SK-N-MC (cell line): ENCODE data around the gene CBL.

Source experiments
- EZH2 ChIP-seq: fragments of 200-600 bp; sonication (generic); IDR thresholded peaks from one replicate; pipeline ENCODE4 v1.6.1; 2017; ENCODE audit warnings: antibody characterized with exemption
- FOXP2 ChIP-seq: optimal IDR thresholded peaks from 2 replicates; pipeline ENCODE3; 2011; ENCODE audit warnings: mild to moderate bottlenecking, moderate library complexity; ENCODE audit not compliant: insufficient read depth; ENCODE audit errors: extremely low read length, control extremely low read depth
- POLR2AphosphoS5 ChIP-seq: IDR thresholded peaks from 2 replicates; pipeline ENCODE4 v1.6.1; 2012; ENCODE audit warnings: mild to moderate bottlenecking, low read depth, low read length, borderline replicate concordance

DNA sequence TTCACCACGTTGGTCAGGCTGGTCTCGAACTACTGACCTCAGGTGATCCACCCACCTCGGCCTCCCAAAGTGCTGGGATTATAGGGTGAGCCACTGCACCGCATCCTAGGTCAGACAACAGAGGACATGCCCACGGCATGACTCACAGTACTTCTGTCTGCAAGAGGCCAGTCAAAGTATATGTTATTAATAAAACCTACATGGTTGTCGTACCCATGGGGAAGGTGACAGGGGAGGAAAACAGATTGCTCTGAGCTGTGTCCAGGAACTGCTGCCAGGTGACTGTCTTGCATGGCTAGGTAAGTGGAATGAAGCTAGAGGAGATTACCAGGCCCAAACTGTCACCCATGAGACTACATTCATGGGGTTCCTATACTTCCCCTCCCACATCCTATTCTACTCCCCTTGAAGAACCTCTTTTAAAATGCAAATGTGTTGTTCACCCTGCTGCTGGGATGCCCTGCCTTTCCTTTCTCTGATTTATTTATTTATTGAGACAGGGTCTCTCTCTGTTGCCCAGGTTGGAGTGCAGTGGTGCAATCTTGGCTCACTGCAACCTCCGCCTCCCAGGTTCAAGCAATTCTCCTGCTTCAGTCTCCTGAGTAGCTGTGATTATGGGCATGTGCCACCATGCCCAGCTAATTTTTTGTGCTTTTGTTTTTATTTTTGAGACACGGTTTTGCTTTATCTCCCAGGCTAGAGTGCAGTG, 39.6 kb upstream of the CBL start:
- TF ChIP-seq EZH2 = no peak
- TF ChIP-seq POLR2AphosphoS5 = no peak
- no peak for TF ChIP-seq FOXP2
